GM23338 (cell line): ENCODE data around the gene BTN1A1.

Experiments
- EZH2 ChIP-seq: fragments of 200-600 bp; sonication (generic); IDR thresholded peaks from one replicate; pipeline ENCODE4 v1.8.0; 2017; ENCODE audit warnings: antibody characterized with exemption, mild to moderate bottlenecking, low read depth; ENCODE audit not compliant: unreplicated experiment
- POLR2AphosphoS5 ChIP-seq: IDR thresholded peaks from 2 replicates; pipeline ENCODE4 v1.6.1; 2016; ENCODE audit warnings: antibody characterized with exemption, low read depth
- TF ChIP-seq, protein P1 (sequence below), 2 experiments: fragments of 200-600 bp in 1 of 2; sonication (generic) in 1 of 2; conservative IDR thresholded peaks; 2 replicates each; pipeline versions ENCODE4 v1.5.1 to v1.6.1; 2016 to 2017; ENCODE audit warnings: antibody characterized with exemption in 2 of 2, low read depth in 2 of 2, mild to moderate bottlenecking in 2 of 2, moderate library complexity in 1 of 2
- TF ChIP-seq, protein P2 (sequence below): IDR thresholded peaks from one replicate; pipeline ENCODE4 v1.6.1; 2018; ENCODE audit warnings: antibody characterized with exemption; ENCODE audit not compliant: unreplicated experiment

DNA sequence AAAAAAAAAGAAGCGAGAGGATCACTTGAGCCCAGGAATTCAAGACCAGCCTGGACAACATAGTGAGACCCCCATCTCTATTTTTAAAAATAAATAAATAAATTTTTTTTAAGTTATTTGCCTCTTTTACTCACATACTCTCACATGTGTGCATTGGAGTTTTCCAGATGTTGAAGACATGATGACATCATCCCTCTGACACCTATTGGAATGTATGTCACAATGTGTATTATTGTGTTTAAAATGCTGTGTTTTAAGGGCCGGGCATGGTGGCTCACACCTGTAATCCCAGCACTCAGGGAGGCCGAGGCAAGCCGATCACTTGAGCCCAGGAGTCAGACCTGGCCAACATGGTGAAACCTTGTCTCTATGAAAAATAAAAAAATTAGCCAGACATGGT lies 17.8 kb upstream of the BTN1A1 start:
- TF ChIP-seq, protein P1, sequence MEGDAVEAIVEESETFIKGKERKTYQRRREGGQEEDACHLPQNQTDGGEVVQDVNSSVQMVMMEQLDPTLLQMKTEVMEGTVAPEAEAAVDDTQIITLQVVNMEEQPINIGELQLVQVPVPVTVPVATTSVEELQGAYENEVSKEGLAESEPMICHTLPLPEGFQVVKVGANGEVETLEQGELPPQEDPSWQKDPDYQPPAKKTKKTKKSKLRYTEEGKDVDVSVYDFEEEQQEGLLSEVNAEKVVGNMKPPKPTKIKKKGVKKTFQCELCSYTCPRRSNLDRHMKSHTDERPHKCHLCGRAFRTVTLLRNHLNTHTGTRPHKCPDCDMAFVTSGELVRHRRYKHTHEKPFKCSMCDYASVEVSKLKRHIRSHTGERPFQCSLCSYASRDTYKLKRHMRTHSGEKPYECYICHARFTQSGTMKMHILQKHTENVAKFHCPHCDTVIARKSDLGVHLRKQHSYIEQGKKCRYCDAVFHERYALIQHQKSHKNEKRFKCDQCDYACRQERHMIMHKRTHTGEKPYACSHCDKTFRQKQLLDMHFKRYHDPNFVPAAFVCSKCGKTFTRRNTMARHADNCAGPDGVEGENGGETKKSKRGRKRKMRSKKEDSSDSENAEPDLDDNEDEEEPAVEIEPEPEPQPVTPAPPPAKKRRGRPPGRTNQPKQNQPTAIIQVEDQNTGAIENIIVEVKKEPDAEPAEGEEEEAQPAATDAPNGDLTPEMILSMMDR (conservative IDR thresholded peaks at IDR 0.05; ENCODE audit: low read depth in 2 of 2): no peak
- no peak for TF ChIP-seq EZH2
- TF ChIP-seq POLR2AphosphoS5: no peak
- TF ChIP-seq, protein P2, sequence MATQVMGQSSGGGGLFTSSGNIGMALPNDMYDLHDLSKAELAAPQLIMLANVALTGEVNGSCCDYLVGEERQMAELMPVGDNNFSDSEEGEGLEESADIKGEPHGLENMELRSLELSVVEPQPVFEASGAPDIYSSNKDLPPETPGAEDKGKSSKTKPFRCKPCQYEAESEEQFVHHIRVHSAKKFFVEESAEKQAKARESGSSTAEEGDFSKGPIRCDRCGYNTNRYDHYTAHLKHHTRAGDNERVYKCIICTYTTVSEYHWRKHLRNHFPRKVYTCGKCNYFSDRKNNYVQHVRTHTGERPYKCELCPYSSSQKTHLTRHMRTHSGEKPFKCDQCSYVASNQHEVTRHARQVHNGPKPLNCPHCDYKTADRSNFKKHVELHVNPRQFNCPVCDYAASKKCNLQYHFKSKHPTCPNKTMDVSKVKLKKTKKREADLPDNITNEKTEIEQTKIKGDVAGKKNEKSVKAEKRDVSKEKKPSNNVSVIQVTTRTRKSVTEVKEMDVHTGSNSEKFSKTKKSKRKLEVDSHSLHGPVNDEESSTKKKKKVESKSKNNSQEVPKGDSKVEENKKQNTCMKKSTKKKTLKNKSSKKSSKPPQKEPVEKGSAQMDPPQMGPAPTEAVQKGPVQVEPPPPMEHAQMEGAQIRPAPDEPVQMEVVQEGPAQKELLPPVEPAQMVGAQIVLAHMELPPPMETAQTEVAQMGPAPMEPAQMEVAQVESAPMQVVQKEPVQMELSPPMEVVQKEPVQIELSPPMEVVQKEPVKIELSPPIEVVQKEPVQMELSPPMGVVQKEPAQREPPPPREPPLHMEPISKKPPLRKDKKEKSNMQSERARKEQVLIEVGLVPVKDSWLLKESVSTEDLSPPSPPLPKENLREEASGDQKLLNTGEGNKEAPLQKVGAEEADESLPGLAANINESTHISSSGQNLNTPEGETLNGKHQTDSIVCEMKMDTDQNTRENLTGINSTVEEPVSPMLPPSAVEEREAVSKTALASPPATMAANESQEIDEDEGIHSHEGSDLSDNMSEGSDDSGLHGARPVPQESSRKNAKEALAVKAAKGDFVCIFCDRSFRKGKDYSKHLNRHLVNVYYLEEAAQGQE: no peak
